ENCODE data around the gene GALNT2. TPM values are rescaled to one million over a fixed set of nuclear protein-coding genes. Genes with fewer than 3 reads are reported as not detected.

The GALNT2 gene
- total RNA-seq, 1 donor from 2014 or later: 60.7 TPM

DNA sequence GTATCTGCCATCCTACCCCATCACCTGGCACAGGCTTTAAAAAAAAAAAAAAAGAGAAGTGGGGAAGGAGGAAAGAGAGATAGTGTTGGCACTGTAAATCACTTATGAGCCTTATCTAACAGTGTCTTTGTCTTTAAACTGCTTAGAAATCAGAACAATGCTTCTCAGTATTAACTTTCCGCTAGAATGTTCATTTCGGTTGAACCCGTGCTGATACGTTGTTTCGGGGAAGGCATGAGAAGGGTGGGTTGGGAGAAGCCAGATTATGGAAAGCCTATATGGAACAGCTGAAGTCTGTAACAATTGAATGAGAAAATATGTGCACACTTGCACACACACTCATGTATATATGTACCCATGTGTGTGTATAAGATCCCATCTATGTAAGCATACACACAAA lies 170.8 kb downstream of the GALNT2 start:
- Histone ChIP-seq H3K27me3 (ENCODE audit: control insufficient read depth, insufficient read depth, low read length) (no peaks in the 10 kb centered on the region), H3K4me3 (ENCODE audit: low read depth, low read length) (no peak overlapping the region), H3K36me3 (ENCODE audit: control insufficient read depth, insufficient read depth, low read length) (no peaks in the 10 kb centered on the region)
- no peak for DNase-seq (ENCODE audit: low read depth)
- TF ChIP-seq, protein P1, sequence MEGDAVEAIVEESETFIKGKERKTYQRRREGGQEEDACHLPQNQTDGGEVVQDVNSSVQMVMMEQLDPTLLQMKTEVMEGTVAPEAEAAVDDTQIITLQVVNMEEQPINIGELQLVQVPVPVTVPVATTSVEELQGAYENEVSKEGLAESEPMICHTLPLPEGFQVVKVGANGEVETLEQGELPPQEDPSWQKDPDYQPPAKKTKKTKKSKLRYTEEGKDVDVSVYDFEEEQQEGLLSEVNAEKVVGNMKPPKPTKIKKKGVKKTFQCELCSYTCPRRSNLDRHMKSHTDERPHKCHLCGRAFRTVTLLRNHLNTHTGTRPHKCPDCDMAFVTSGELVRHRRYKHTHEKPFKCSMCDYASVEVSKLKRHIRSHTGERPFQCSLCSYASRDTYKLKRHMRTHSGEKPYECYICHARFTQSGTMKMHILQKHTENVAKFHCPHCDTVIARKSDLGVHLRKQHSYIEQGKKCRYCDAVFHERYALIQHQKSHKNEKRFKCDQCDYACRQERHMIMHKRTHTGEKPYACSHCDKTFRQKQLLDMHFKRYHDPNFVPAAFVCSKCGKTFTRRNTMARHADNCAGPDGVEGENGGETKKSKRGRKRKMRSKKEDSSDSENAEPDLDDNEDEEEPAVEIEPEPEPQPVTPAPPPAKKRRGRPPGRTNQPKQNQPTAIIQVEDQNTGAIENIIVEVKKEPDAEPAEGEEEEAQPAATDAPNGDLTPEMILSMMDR (IDR thresholded peaks at IDR 0.05; ENCODE audit: insufficient read depth, low read length, poor library complexity, severe bottlenecking): no peak

DNA sequence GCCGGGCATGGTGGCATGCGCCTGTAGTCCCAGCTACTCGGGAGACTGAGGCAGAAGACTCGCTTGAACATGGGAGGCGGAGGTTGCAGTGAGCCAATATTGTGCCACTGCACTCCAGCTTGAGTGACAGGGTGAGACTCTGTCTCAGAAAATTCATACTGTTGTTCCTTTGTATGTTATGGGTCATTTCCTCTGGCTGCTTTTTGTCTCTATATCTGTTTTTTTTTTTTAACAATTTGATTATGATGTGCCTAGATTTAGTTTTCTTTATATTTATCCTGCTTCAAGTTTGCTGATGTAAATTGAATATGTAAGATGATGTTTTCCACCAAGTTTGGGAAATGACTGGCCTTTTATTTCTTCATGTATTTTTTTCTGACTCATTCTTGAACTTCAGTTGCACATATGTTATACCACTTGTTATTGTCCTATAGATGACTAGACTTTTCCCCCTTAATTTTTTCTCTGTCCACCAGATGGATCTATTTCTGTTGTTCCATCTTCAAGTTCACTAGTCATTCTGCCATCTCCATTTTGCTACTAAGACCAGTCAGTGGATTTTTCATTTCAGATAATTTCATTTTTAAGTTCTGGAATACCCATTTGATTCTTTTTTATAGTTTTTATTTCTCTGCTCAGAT lies 173.5 kb downstream of the GALNT2 start:
- TF ChIP-seq, protein P1 (IDR thresholded peaks at IDR 0.05; ENCODE audit: insufficient read depth, low read length, poor library complexity, severe bottlenecking): no peak
- no peaks in the 10 kb centered on the region for H3K36me3 ChIP-seq (ENCODE audit: control insufficient read depth, insufficient read depth, low read length)
- H3K27me3 ChIP-seq (ENCODE audit: control insufficient read depth, insufficient read depth, low read length): no peaks in the 10 kb centered on the region
- DNase-seq (ENCODE audit: low read depth): no peak
- no peak overlapping the region for H3K4me3 ChIP-seq (ENCODE audit: low read depth, low read length)

DNA sequence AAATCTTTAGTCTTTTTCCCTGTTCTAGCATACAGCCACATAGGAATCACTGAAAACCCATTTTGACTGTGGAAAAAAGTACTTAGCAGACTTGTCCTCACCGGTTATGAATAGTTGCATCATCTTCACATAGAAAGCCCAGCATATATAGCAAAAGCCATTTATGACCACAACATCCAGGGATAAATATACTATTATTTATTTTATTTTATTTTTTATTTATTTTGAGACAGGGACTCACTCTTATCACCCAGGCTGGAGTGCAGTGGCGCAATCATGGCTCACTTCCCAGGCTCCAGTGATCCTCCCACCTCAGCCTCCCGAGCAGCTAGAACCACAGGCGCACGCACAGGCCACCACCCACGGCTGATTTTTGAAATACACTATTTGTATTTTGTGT lies 175.3 kb downstream of the GALNT2 start:
- no peaks in the 10 kb centered on the region for H3K36me3 ChIP-seq (ENCODE audit: control insufficient read depth, insufficient read depth, low read length)
- H3K27me3 ChIP-seq (ENCODE audit: control insufficient read depth, insufficient read depth, low read length): no peaks in the 10 kb centered on the region
- H3K4me3 ChIP-seq (ENCODE audit: low read depth, low read length): no peak overlapping the region
- TF ChIP-seq, protein P1 (IDR thresholded peaks at IDR 0.05; ENCODE audit: insufficient read depth, low read length, poor library complexity, severe bottlenecking): no peak
- no peak for DNase-seq (ENCODE audit: low read depth)

DNA sequence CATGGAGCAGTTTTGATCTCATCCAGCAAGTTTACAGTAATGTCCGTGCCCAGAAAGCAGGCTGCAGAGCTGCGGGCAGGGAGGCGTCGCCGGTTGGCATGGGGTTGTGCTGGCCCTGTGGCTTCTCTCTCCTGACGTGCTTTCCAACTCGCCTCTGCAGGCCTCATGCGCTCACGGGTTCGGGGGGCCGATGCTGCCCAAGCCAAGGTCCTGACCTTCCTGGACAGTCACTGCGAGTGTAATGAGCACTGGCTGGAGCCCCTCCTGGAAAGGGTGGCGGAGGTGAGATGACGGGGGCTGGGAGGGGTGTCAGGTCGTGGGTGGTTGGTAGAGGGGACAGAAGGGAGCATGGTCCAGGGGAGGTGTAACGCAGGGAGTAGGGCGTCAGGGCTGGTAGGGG lies 176.1 kb downstream of the GALNT2 start:
- peaks cover 1% of the 10 kb centered on the region for H3K36me3 ChIP-seq (ENCODE audit: control insufficient read depth, insufficient read depth, low read length)
- TF ChIP-seq, protein P1 (IDR thresholded peaks at IDR 0.05; ENCODE audit: insufficient read depth, low read length, poor library complexity, severe bottlenecking): no peak
- DNase-seq (ENCODE audit: low read depth): no peak
- H3K4me3 ChIP-seq (ENCODE audit: low read depth, low read length): no peak overlapping the region
- no peaks in the 10 kb centered on the region for H3K27me3 ChIP-seq (ENCODE audit: control insufficient read depth, insufficient read depth, low read length)

DNA sequence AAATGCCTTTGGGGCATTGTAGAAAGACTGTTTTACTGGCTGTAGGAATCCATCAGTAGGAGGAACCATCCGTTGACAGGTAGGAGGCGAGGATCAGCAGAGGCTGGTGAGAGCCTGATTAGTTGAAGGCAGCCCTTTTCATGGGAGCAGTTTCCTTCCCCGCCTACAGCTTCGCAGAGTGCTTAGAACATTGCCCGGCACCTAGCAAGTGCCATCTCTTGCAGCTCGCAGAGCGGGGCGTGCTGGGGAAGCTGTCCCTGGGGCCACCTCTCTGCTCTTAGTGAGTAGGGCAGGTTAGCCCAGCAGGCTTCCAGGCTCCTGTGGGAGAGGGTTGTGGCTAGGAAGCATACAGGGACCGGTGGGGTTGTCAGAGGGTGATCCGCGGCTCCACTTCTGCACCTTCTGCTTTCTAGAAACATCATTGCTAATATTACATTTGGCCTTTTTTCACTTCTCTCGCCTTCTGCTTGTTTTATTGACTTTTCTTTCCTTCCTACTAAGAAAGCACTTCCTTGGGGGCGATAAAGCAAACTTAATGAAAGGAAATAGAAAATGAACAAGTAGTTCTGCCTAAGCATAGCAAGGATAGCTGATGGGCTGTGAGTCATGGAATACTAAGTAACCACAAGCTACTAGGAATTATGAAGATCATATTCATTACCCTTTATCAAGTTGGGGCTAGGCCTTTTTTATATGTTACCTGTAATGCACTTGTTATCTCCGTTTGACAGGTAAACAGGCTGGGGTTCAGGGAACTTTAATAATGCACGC lies 176.7 kb downstream of the GALNT2 start:
- Histone ChIP-seq H3K36me3 (ENCODE audit: control insufficient read depth, insufficient read depth, low read length) (peaks cover 1% of the 10 kb centered on the region), H3K27me3 (ENCODE audit: control insufficient read depth, insufficient read depth, low read length) (no peaks in the 10 kb centered on the region), H3K4me3 (ENCODE audit: low read depth, low read length) (no peak overlapping the region)
- DNase-seq (ENCODE audit: low read depth): no peak
- TF ChIP-seq, protein P1 (IDR thresholded peaks at IDR 0.05; ENCODE audit: insufficient read depth, low read length, poor library complexity, severe bottlenecking): no peak

Measured in kidney epithelial cell (primary cell).